GM19468 (cell line): ENCODE measurements around the gene SPINT1.
"Not testable (repeated sequence)": the region's sequence is repeated elsewhere in the genome, so short reads cannot be mapped to it uniquely, and the experiment has no call there.

Source experiments
- ATAC-seq: cut with Tn5 transposase; IDR thresholded peaks from one replicate; pipeline ENCODE4 v1.9.1; 2021; ENCODE audit warnings: mild to moderate bottlenecking, moderate library complexity, moderate number of reproducible peaks; ENCODE audit not compliant: unreplicated experiment; ENCODE audit errors: extremely low read depth

The SPINT1 gene

GRCh38 chr15:40857601-40858341 is 13.9 kb downstream of the SPINT1 start:
- no peak for ATAC-seq

GRCh38 chr15:40858706-40859105 is 14.9 kb downstream of the SPINT1 start:
- ATAC-seq: no peak

- no peak for ATAC-seq
Observed at GRCh38 chr15:40859206-40859851, 15.5 kb downstream of the SPINT1 start.

GRCh38 chr15:40861147-40861546 is 17.3 kb downstream of the SPINT1 start:
- ATAC-seq: not testable (repeated sequence)

- no peak for ATAC-seq
Observed at GRCh38 chr15:40863660-40864270, 19.9 kb downstream of the SPINT1 start.

- no peak for ATAC-seq
Observed at GRCh38 chr15:40867199-40867598, 23.4 kb downstream of the SPINT1 start.

- no peak for ATAC-seq
Observed at GRCh38 chr15:40869686-40870085, 25.8 kb downstream of the SPINT1 start.

GRCh38 chr15:40870716-40871115 is 26.9 kb downstream of the SPINT1 start:
- ATAC-seq: no peak

- no peak for ATAC-seq
Observed at GRCh38 chr15:40871749-40872617, 28.1 kb downstream of the SPINT1 start.

GRCh38 chr15:40872791-40873693 is 29.2 kb downstream of the SPINT1 start:
- ATAC-seq: no peak

GRCh38 chr15:40873694-40874561 is 30.1 kb downstream of the SPINT1 start, which contains the start of gene RHOV:
TSS of gene RHOV (minus strand) at chr15:40874234. CDS start at chr15:40874139, 95 bp downstream.
- ATAC-seq: peak; percentile 35

- no peak for ATAC-seq
Observed at GRCh38 chr15:40875991-40876730, 32.3 kb downstream of the SPINT1 start.

- no peak for ATAC-seq
Observed at GRCh38 chr15:40877694-40878093, 33.8 kb downstream of the SPINT1 start.

- no peak for ATAC-seq
Observed at GRCh38 chr15:40878785-40879184, 34.9 kb downstream of the SPINT1 start.

GRCh38 chr15:40879609-40880008 is 35.8 kb downstream of the SPINT1 start:
- no peak for ATAC-seq

GRCh38 chr15:40881351-40881750 is 37.5 kb downstream of the SPINT1 start:
- ATAC-seq: no peak

GRCh38 chr15:40886586-40886985 is 42.7 kb downstream of the SPINT1 start:
- no peak for ATAC-seq

- ATAC-seq: no peak
Observed at GRCh38 chr15:40889112-40889511, 45.3 kb downstream of the SPINT1 start.
